Activated naive CD4-positive, alpha-beta T cell (primary cell): ENCODE results near the gene KRT80.
"Not testable (repeated sequence)": the region's sequence is repeated elsewhere in the genome, so short reads cannot be mapped to it uniquely, and the experiment has no call there.

Experiments
- DNase-seq, 4 experiments: peaks; one replicate each; lab custom pipeline; 2025; lab: John Stamatoyannopoulos, UW

Gene KRT80

GRCh38 chr12:52191841-52192791 is at the start of gene KRT80:
Gene KRT80 (minus strand): TSS chr12:52192014. CDS start chr12:52191902, 112 bp downstream.
- no peak for DNase-seq

- no peak for DNase-seq
These were observed 49.5 kb upstream of the KRT80 start for GRCh38 chr12:52241205-52241842.

GRCh38 chr12:52240247-52240646 is 48.4 kb upstream of the KRT80 start:
- not testable (repeated sequence) for DNase-seq

- DNase-seq = no peak
These were observed 48.0 kb upstream of the KRT80 start for GRCh38 chr12:52239767-52240166.

- no peak for DNase-seq
These were observed 47.3 kb upstream of the KRT80 start for GRCh38 chr12:52238916-52239646.

GRCh38 chr12:52238207-52238840 is 46.5 kb upstream of the KRT80 start:
- no peak for DNase-seq

- DNase-seq = no peak
These were observed 44.7 kb upstream of the KRT80 start for GRCh38 chr12:52236386-52237050.

GRCh38 chr12:52235822-52236361 is 44.1 kb upstream of the KRT80 start:
- no peak for DNase-seq

- DNase-seq = no peak
These were observed 43.4 kb upstream of the KRT80 start for GRCh38 chr12:52235001-52235764.

- no peak for DNase-seq
These were observed 42.5 kb upstream of the KRT80 start for GRCh38 chr12:52234223-52234810.

- DNase-seq = no peak
These were observed 41.8 kb upstream of the KRT80 start for GRCh38 chr12:52233462-52234207.

- DNase-seq = no peak
These were observed 41.1 kb upstream of the KRT80 start, which contains the start of gene KRT7 for GRCh38 chr12:52232674-52233461. Gene KRT7 (plus strand): TSS chr12:52233243. CDS start chr12:52233297, 54 bp downstream.

GRCh38 chr12:52232203-52232673 is 40.4 kb upstream of the KRT80 start:
- DNase-seq = no peak

GRCh38 chr12:52231305-52232202 is 39.7 kb upstream of the KRT80 start:
- no peak for DNase-seq

- no peak for DNase-seq
These were observed 38.8 kb upstream of the KRT80 start for GRCh38 chr12:52230364-52231281.

- no peak for DNase-seq
These were observed 38.1 kb upstream of the KRT80 start for GRCh38 chr12:52229836-52230343.
